Fibroblast of mammary gland (primary cell): ENCODE measurements around the gene PUDP.
"Not testable (repeated sequence)": the region's sequence is repeated elsewhere in the genome, so short reads cannot be mapped to it uniquely, and the experiment has no call there.

ENCODE experiments used
- DNase-seq: peaks from one replicate; pipeline ENCODE4 v3.0.0-alpha.2; 2010; ENCODE audit warnings: low read depth
- H3K4me3 ChIP-seq: 2 replicates; pipeline ENCODE4 v1.5.1; 2011; ENCODE audit warnings: low read depth, mild to moderate bottlenecking, low read length, moderate library complexity; ENCODE audit not compliant: control insufficient read depth
- CTCF ChIP-seq: conservative IDR thresholded peaks from 2 replicates; pipeline ENCODE4 v1.5.1; 2011; ENCODE audit warnings: low read depth, low read length, inconsistent platforms; ENCODE audit not compliant: control insufficient read depth, insufficient read depth

Gene PUDP

GRCh38 chrX:7021991-7022390 lies 126.0 kb downstream of the PUDP start:
- no peak overlapping the region for H3K4me3 ChIP-seq
- no peak for TF ChIP-seq CTCF
- no peak for DNase-seq

GRCh38 chrX:7019555-7019954 lies 128.4 kb downstream of the PUDP start:
- H3K4me3 ChIP-seq = no peak overlapping the region
- peak; percentile 10 for DNase-seq
- TF ChIP-seq CTCF = no peak

- H3K4me3 ChIP-seq = not testable (repeated sequence)
- DNase-seq = peak; percentile 6
Measured at GRCh38 chrX:7012262-7012834, 135.6 kb downstream of the PUDP start.

GRCh38 chrX:7010897-7011296 lies 137.1 kb downstream of the PUDP start:
- H3K4me3 ChIP-seq, DNase-seq: not testable (repeated sequence)

- not testable (repeated sequence) for DNase-seq, H3K4me3 ChIP-seq
Measured at GRCh38 chrX:7007328-7007727, 140.6 kb downstream of the PUDP start.
